Measurements from ENCODE around the gene ID2.
A peak's percentile ranks its signal among the peaks of the same experiment; 100 is the strongest.

The ID2 gene

GRCh38 chr2:8662239-8662879 is 19.5 kb upstream of the ID2 start:
- Histone ChIP-seq H3K9me2 (replicated peaks; ENCODE audit: low read depth, low read length) (no peaks in the 10 kb centered on the region), H3K4me2 (ENCODE audit: low read depth, low read length, poor library complexity, severe bottlenecking) (no peak overlapping the region), H3K36me3 (ENCODE audit: insufficient read depth, low read length) (no peaks in the 10 kb centered on the region), H3K9me3 (ENCODE audit: insufficient read depth, low read depth, low read length) (no peaks in the 10 kb centered on the region), H3F3A (ENCODE audit: low read depth) (no peaks in the 10 kb centered on the region), H3K27me3 (ENCODE audit: insufficient read depth, low read length, poor library complexity, severe bottlenecking) (no peaks in the 10 kb centered on the region), H3K4me3 (ENCODE audit: low read length, poor library complexity, severe bottlenecking) (no peak overlapping the region), H3K4me1 (ENCODE audit: insufficient read depth, low read length, poor library complexity, severe bottlenecking) (peaks cover 43% of the 10 kb centered on the region), H3K79me2 (ENCODE audit: insufficient read depth, low read length) (no peaks in the 10 kb centered on the region), H2AFZ (ENCODE audit: low read length) (no peak overlapping the region), H3K9ac (ENCODE audit: low read depth, low read length, poor library complexity, severe bottlenecking) (no peak overlapping the region), H4K20me1 (ENCODE audit: insufficient read depth, low read length, poor library complexity, severe bottlenecking) (no peaks in the 10 kb centered on the region)
- TF ChIP-seq CTCF (conservative IDR thresholded peaks at IDR 0.05; ENCODE audit: low read length) (no peak), EZH2phosphoT487 (IDR thresholded peaks at IDR 0.05; ENCODE audit: borderline replicate concordance) (no peak)

GRCh38 chr2:8663997-8664396 is 17.9 kb upstream of the ID2 start:
- Histone ChIP-seq H3K4me3 (ENCODE audit: low read length, poor library complexity, severe bottlenecking) (no peak overlapping the region), H3F3A (ENCODE audit: low read depth) (no peaks in the 10 kb centered on the region), H3K4me2 (ENCODE audit: low read depth, low read length, poor library complexity, severe bottlenecking) (peak overlapping the region; percentile 48), H3K9me2 (replicated peaks; ENCODE audit: low read depth, low read length) (no peaks in the 10 kb centered on the region), H3K36me3 (ENCODE audit: insufficient read depth, low read length) (no peaks in the 10 kb centered on the region), H3K4me1 (ENCODE audit: insufficient read depth, low read length, poor library complexity, severe bottlenecking) (peaks cover 35% of the 10 kb centered on the region), H2AFZ (ENCODE audit: low read length) (no peak overlapping the region), H3K9ac (ENCODE audit: low read depth, low read length, poor library complexity, severe bottlenecking) (no peak overlapping the region), H4K20me1 (ENCODE audit: insufficient read depth, low read length, poor library complexity, severe bottlenecking) (no peaks in the 10 kb centered on the region), H3K27me3 (ENCODE audit: insufficient read depth, low read length, poor library complexity, severe bottlenecking) (no peaks in the 10 kb centered on the region), H3K79me2 (ENCODE audit: insufficient read depth, low read length) (no peaks in the 10 kb centered on the region), H3K9me3 (ENCODE audit: insufficient read depth, low read depth, low read length) (no peaks in the 10 kb centered on the region)
- no peak for TF ChIP-seq CTCF (conservative IDR thresholded peaks at IDR 0.05; ENCODE audit: low read length)

- Histone ChIP-seq H2AFZ (ENCODE audit: low read length) (no peak overlapping the region), H3K9me2 (replicated peaks; ENCODE audit: low read depth, low read length) (no peaks in the 10 kb centered on the region), H3K9ac (ENCODE audit: low read depth, low read length, poor library complexity, severe bottlenecking) (no peak overlapping the region), H3K27me3 (ENCODE audit: insufficient read depth, low read length, poor library complexity, severe bottlenecking) (no peaks in the 10 kb centered on the region), H3K9me3 (ENCODE audit: insufficient read depth, low read depth, low read length) (no peaks in the 10 kb centered on the region), H3K4me1 (ENCODE audit: insufficient read depth, low read length, poor library complexity, severe bottlenecking) (peaks cover 28% of the 10 kb centered on the region), H3K4me3 (ENCODE audit: low read length, poor library complexity, severe bottlenecking) (no peak overlapping the region), H4K20me1 (ENCODE audit: insufficient read depth, low read length, poor library complexity, severe bottlenecking) (no peaks in the 10 kb centered on the region), H3K4me2 (ENCODE audit: low read depth, low read length, poor library complexity, severe bottlenecking) (no peak overlapping the region), H3K79me2 (ENCODE audit: insufficient read depth, low read length) (no peaks in the 10 kb centered on the region), H3F3A (ENCODE audit: low read depth) (no peaks in the 10 kb centered on the region), H3K36me3 (ENCODE audit: insufficient read depth, low read length) (no peaks in the 10 kb centered on the region)
- TF ChIP-seq CTCF (conservative IDR thresholded peaks at IDR 0.05; ENCODE audit: low read length) (no peak), EZH2phosphoT487 (IDR thresholded peaks at IDR 0.05; ENCODE audit: borderline replicate concordance) (no peak)
Observed at GRCh38 chr2:8666581-8666980, 15.3 kb upstream of the ID2 start.

Data from Loucy (cell line).